ENCODE data around the gene EPHB6. TPM values are rescaled to one million over a fixed set of nuclear protein-coding genes. Genes with fewer than 3 reads are reported as not detected.
A peak's percentile ranks its signal among the peaks of the same experiment; 100 is the strongest.

EPHB6 gene
- polyA plus RNA-seq, 3 donors = 17.3 to 23.9 (median 23.5) TPM

- no peak for DNase-seq (ENCODE audit: extremely low read depth in 1 of 11, low read depth in 9 of 11, low spot score in 4 of 11)
Measured at GRCh38 chr7:142873871-142874270, 19.0 kb downstream of the EPHB6 start.

- no peak for DNase-seq (ENCODE audit: extremely low read depth in 1 of 11, low read depth in 9 of 11, low spot score in 4 of 11)
Measured at GRCh38 chr7:142874409-142874808, 19.5 kb downstream of the EPHB6 start.

GRCh38 chr7:142874837-142875236 is 20.0 kb downstream of the EPHB6 start:
- DNase-seq (ENCODE audit: extremely low read depth in 1 of 11, low read depth in 9 of 11, low spot score in 4 of 11) = no peak

DNA sequence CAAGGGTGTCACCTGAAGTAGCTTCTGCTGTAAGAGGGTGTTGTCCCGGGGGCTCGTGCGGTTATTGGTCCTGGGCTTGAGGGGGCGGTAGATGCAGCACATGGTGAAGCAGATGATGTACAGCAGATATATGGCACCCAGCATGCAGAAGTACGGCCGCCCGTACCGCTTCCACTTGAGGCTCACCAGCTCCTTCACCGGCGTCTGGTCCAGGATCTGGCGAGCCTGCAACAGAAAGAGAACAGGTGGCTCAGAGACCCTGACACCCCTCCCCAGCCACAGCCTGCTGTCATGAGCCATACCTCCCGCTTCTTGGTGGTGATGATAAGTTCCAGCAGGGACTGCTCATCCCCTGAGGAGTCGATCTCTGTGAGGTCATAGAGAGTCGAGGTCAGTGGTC is 20.6 kb downstream of the EPHB6 start:
- no peak for DNase-seq (ENCODE audit: extremely low read depth in 1 of 11, low read depth in 9 of 11, low spot score in 4 of 11)

- DNase-seq (ENCODE audit: extremely low read depth in 1 of 11, low read depth in 9 of 11, low spot score in 4 of 11) = no peak
Measured at GRCh38 chr7:142876236-142876960, 21.5 kb downstream of the EPHB6 start.

DNA sequence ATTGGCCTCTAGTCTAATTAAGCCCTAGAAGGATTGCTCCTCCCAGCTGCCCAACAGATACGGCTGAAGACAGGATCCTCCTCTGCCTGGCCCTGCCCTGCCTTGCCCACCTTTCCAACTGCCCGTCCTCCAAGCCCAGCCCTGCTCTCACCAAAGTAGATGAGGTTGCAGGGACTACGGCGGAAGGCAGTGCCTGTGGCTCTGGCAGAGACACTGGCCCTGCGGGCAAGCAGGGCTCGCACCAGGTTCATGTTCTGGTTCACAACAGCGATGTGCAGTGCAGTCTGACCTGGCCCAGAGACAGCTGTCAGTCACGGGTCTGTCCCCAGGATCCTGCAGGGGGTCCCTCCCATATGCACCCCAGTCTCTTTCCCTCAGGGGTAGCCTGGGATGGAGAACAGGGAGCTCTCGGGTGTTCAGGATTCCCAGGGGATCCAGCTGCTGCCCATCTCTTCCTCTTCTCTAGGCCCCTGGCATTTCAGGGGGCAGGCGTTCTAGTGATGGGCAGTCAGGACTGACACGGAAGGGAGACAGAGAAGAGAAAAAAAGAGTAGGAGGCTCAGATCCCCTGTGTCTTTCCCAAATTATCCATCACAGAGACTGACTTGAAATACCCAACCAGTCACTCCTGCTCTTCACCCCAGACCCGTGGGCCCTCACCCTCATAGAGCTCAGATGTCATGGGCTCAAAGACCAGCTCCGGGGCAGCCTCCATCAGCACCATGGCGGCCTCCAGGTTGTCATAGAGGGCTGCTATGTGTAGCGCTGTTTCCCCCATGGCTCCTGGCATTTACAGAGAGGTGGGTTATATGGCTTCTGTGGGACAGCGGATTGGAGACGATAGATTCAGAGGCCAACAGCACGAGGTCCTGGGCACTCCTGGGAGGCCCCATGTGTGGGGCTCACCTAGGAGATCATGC is 22.4 kb downstream of the EPHB6 start:
- no peak for DNase-seq (ENCODE audit: extremely low read depth in 1 of 11, low read depth in 9 of 11, low spot score in 4 of 11)

- no peak for DNase-seq (ENCODE audit: extremely low read depth in 1 of 11, low read depth in 9 of 11, low spot score in 4 of 11)
Measured at GRCh38 chr7:142878315-142878714, 23.4 kb downstream of the EPHB6 start.

DNA sequence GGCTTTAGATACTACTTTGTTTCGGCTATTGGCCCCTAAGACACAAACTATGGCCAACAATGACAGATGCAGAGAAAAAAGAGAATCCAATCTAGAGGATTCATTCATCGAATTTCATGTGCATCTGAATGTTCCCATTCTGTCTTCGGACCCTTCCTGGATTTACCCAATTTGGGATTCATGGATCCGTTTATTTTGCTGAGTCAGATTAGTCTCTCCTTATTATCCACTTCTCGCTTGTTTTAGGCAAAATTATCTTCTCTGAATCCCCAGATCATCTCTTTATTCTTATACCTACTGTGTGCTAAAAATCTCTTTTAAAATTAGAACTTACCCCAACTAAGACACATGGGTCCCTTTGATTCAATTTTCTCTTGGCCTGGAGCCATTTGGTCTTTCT is 24.2 kb downstream of the EPHB6 start:
- DNase-seq (ENCODE audit: extremely low read depth in 1 of 11, low read depth in 9 of 11, low spot score in 4 of 11) = no peak

DNA sequence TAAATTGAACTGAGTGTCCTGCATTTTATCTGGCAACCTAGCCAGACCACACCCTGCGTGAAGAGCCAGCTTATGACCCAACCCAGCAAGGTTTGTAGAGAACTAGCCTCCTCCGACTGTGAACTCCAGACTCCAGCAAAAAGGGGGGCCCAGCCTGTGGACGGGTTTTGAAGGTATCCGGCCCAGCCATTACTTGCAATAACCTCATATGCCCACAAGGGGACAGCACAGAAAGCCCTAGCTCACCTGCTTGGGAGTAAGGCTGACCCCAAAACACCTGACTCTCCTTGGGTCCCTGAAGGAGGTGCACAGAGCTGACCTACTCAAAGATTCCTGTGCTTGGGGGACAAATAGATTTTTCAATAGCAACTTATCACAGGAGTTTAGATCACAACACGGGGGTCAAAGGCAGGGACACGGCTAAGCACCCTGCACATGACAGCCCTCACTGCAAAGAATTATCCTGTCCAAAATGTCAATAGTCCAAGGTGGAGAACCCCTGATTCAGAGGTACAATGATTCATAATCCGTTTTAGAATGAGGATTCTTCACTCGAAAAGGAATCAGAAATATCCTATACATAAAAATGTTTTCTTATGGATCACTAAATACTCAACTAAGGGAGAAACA is 26.1 kb downstream of the EPHB6 start:
- no peak for DNase-seq (ENCODE audit: extremely low read depth in 1 of 11, low read depth in 9 of 11, low spot score in 4 of 11)

GRCh38 chr7:142881586-142882337 is 26.9 kb downstream of the EPHB6 start:
- DNase-seq (ENCODE audit: extremely low read depth in 1 of 11, low read depth in 9 of 11, low spot score in 4 of 11) = no peak

DNA sequence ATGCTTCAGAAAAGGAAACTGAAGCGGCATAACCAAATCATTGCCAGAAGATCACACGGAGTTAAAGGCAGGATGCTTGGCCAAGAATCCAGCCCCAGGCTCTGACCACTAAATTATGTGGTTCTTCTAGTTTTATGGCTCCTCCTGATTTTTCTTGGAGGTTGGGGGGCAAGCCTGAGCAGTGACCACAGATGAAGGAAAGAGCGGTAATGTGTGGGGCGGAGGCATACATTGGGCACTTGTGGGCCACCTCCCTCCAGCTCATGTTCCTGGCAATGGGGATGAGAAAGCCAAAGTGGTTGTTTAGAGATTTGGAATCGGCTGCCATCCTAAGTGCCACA is 27.4 kb downstream of the EPHB6 start:
- no peak for DNase-seq (ENCODE audit: extremely low read depth in 1 of 11, low read depth in 9 of 11, low spot score in 4 of 11)

DNA sequence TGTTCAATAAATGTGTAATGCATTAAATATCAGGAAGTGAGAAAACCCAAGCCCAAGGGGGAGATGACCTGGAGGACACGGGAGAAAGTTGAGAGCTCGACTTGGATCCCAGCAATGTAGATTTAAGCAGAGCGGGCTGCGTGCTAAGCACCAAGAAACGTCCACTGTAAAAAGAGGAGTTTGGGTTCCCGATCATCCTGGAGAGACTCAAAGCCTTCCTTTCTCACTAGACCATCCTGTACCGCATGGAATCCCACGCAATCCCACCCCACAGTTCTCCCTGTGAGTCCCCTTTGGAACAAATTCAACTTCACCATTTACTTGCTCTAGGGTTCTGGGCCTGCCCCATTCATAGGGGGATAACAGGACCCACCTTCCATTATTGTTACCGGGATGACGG is 28.3 kb downstream of the EPHB6 start:
- no peak for DNase-seq (ENCODE audit: extremely low read depth in 1 of 11, low read depth in 9 of 11, low spot score in 4 of 11)

GRCh38 chr7:142883571-142884285 is 28.9 kb downstream of the EPHB6 start:
- no peak for DNase-seq (ENCODE audit: extremely low read depth in 1 of 11, low read depth in 9 of 11, low spot score in 4 of 11)

GRCh38 chr7:142884286-142884640 is 29.4 kb downstream of the EPHB6 start:
- DNase-seq (ENCODE audit: extremely low read depth in 1 of 11, low read depth in 9 of 11, low spot score in 4 of 11) = no peak

DNA sequence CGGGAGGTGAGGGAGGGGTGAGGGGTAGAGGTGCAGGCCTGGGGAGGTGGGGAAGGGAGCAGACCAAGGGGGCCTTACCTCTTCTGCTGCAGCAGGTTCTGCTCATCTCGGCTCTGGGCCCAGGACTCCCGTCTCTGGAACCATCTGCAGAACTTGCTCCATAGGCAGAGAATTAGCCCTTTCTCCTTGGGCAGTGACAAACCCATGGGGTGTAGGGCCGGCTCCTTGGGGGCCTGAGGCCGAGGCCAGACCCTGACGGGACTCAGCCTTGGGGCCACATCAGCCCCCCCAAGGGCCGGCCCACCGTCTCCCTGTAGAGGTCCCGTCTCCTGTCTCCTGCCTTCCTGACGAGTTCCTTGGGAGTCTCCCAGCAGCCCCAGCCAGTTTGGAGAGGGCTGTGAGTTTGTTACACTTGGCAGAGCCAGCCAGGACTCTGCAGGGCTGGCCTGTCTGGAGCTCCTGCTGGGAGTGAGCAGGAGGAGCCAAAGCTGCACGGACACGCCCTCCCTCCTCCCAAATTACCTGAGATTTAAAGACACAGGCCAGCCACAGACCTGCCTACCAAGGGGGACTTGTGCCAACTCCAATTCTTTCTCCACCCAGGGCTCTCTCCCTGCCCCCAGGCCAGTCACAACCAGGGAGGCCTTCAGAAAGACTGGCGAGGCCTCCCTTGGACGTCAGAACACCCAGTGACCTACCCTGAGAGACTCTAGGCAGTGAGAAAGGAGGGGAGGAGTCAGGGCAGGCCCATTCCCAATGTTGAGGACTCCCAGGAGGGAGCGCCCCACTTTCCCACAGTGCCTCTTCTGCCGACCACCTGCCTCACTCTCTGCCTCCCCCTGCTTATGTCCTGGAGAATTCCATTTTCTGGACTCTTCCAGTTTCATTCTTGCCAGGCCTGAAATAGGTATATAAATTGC is 30.7 kb downstream of the EPHB6 start, which contains the start of gene TRPV6:
TRPV6 (minus strand) TSS at position 435 of the 920 bp plus-strand sequence.
- DNase-seq (ENCODE audit: extremely low read depth in 1 of 11, low read depth in 9 of 11, low spot score in 4 of 11) = peak in 6 of 11 donors; percentile 12 to 49 (median 34)

DNA sequence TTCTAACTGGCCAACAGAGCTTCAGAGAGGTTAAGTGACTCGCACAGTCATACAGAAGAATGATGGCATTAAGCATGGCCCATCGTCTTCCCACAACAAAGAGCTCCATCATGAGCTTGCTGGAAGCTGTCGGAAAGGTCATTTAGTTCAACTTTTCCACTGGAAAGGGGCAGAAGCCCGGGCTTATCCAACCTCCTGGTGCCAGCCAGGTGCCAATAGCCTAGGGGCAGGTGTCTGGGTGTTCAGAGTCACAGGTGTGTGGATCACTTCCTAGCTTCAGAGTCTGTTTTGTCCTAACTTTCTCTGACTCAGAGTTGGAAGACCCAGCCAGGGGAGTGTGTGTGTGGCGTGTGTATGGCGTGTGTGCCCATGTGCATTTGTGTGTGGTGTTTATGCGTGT is 32.0 kb downstream of the EPHB6 start:
- DNase-seq (ENCODE audit: extremely low read depth in 1 of 11, low read depth in 9 of 11, low spot score in 4 of 11) = no peak

DNA sequence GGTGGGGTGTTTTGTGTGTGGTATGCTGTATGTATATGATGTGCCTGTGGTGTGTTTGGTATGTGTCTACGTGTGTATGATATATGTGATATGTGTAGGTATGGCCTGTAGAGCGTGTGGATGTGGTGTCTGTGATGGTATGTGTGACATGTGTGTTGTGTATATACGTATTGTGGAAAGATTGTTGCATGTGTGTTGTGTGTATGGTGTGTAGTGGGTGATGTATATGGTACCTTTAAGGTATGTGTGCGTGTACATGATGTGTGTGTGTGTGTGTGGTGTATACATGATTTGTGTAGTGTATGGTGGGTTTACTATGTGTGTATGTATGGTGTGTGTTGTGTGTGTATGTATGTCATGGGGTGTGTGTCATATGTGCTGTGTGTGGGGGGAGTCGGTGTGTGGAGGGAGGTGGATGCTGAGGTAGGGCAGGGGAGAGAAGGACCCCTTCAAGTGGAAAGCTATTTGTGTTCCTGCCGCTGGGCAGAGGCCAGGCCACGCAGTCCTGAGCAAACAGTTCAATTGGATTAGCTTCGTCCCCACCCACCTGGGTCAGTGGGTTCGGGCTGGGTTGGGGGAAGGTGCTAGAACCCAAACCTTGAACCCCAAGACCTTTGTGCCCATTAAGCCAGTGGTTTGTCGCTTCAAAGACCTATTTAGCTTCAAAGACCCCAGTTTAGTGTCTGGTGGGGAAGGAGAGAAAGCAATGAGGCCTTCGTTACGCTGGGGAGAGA is 32.6 kb downstream of the EPHB6 start:
- DNase-seq (ENCODE audit: extremely low read depth in 1 of 11, low read depth in 9 of 11, low spot score in 4 of 11) = no peak
